Measurements from ENCODE around the gene PROSER3.

Gene PROSER3

GRCh38 chr19:35739275-35740107 is 18.5 kb upstream of the PROSER3 start:
- DNase-seq (ENCODE audit: low read depth), result no peak

GRCh38 chr19:35740108-35740422 is 17.9 kb upstream of the PROSER3 start:
- no peak for DNase-seq (ENCODE audit: low read depth)

GRCh38 chr19:35740423-35741202 is 17.4 kb upstream of the PROSER3 start:
- peak; percentile 90 for DNase-seq (ENCODE audit: low read depth)

GRCh38 chr19:35741203-35741515 is 16.8 kb upstream of the PROSER3 start:
- DNase-seq (ENCODE audit: low read depth), result no peak

GRCh38 chr19:35742121-35742724 is 15.8 kb upstream of the PROSER3 start, which contains the start of gene IGFLR1:
IGFLR1 (minus strand) TSS chr19:35742452; CDS start chr19:35741180, 1,272 bp downstream.
- DNase-seq (ENCODE audit: low read depth), result peak; percentile 54

- no peak for DNase-seq (ENCODE audit: low read depth)
Measured at GRCh38 chr19:35743640-35744429, 14.1 kb upstream of the PROSER3 start.

- peak; percentile 82 for DNase-seq (ENCODE audit: low read depth)
Measured at GRCh38 chr19:35744430-35745327, 13.3 kb upstream of the PROSER3 start.

- peak; percentile 96 for DNase-seq (ENCODE audit: low read depth)
Measured at GRCh38 chr19:35745328-35746086, 12.5 kb upstream of the PROSER3 start, which contains the start of the genes PSENEN and U2AF1L4. PSENEN (plus strand) TSS chr19:35745651; CDS start chr19:35745931, 280 bp downstream. U2AF1L4 (minus strand) TSS chr19:35745418; CDS start chr19:35745391, 27 bp downstream.

GRCh38 chr19:35746087-35746462 is 11.9 kb upstream of the PROSER3 start:
- DNase-seq (ENCODE audit: low read depth), result no peak

- DNase-seq (ENCODE audit: low read depth), result no peak
Measured at GRCh38 chr19:35746531-35746930, 11.4 kb upstream of the PROSER3 start.

GRCh38 chr19:35748106-35749020 is 9.6 kb upstream of the PROSER3 start, which contains the start of gene LIN37:
LIN37 (plus strand) TSS chr19:35748576; CDS start chr19:35748725, 149 bp downstream.
- peak; percentile 95 for DNase-seq (ENCODE audit: low read depth)

- DNase-seq (ENCODE audit: low read depth), result no peak
Measured at GRCh38 chr19:35750167-35750566, 7.8 kb upstream of the PROSER3 start.

GRCh38 chr19:35751839-35752745 is 5.9 kb upstream of the PROSER3 start:
- no peak for DNase-seq (ENCODE audit: low read depth)

GRCh38 chr19:35752746-35753350 is 5.1 kb upstream of the PROSER3 start:
- no peak for DNase-seq (ENCODE audit: low read depth)

- no peak for DNase-seq (ENCODE audit: low read depth)
Measured at GRCh38 chr19:35753634-35754369, 4.2 kb upstream of the PROSER3 start.

GRCh38 chr19:35754370-35755130 is 3.4 kb upstream of the PROSER3 start:
- no peak for DNase-seq (ENCODE audit: low read depth)

Data from stimulated activated CD8-positive, alpha-beta memory T cell treated with anti-CD3 and anti-CD28 coated beads, Interleukin-12 subunit alpha, Interleukin-12 subunit beta, amount 100 ng/mL, for 4 hours (primary cell).